Heart right ventricle (tissue), 16 donors: ENCODE results near the gene DNAH1. TPM values are rescaled to one million over a fixed set of nuclear protein-coding genes. Genes with fewer than 3 reads are reported as not detected.

Experiments
- ATAC-seq, 8 donors: fragments of 200-7000 bp; cut with Tn5 transposase; one replicate each; pipeline ENCODE4 v1.9.1; 2020; ENCODE audit warnings: mild to moderate bottlenecking in 8 of 8, moderate library complexity in 8 of 8, moderate number of reproducible peaks in 1 of 8
- DNase-seq, 2 donors: peaks; one replicate each; pipeline ENCODE4 v3.0.0-alpha.2; 2020
- H3K27ac ChIP-seq, 10 donors: fragments of 200-600 bp; sonication (generic) in 2 of 10; one replicate each; pipeline versions ENCODE4 v1.5.0 to v1.8.0; 2020 to 2022; ENCODE audit warnings: mild to moderate bottlenecking in 3 of 10
- H3K27me3 ChIP-seq, 7 donors: fragments of 200-600 bp; one replicate each; pipeline ENCODE4 v1.8.0; 2021 to 2022; ENCODE audit warnings: mild to moderate bottlenecking in 2 of 7
- H3K36me3 ChIP-seq, 9 donors: fragments of 200-600 bp; sonication (generic) in 1 of 9; one replicate each; pipeline versions ENCODE4 v1.5.0 to v1.8.0; 2020 to 2022; ENCODE audit warnings: mild to moderate bottlenecking in 2 of 9
- H3K4me1 ChIP-seq, 9 donors: fragments of 200-600 bp; sonication (generic) in 1 of 9; one replicate each; pipeline versions ENCODE4 v1.5.0 to v1.8.0; 2020 to 2022; ENCODE audit warnings: mild to moderate bottlenecking in 4 of 9
- H3K4me3 ChIP-seq, 10 donors: fragments of 200-600 bp; sonication (generic) in 2 of 10; one replicate each; pipeline versions ENCODE4 v1.5.0 to v1.8.0; 2020 to 2022; ENCODE audit warnings: mild to moderate bottlenecking in 7 of 10, moderate library complexity in 2 of 10
- H3K9me3 ChIP-seq, 11 donors: fragments of 200-600 bp in 10 of 11; sonication (generic) in 2 of 11; one replicate each; pipeline versions ENCODE4 v1.5.0 to v1.8.0; 2013 to 2022; ENCODE audit warnings: mild to moderate bottlenecking in 2 of 11, control low read depth in 1 of 11, moderate library complexity in 1 of 11
- WGBS, 2 donors: extraction: QIAGEN DNeasy Blood & Tissue Kit; methylation state at CpG; one replicate each; pipeline ENCODE4 v1.1.7; 2013; ENCODE audit warnings: inconsistent platforms in 1 of 2; 5-methylcytosine and 5-hydroxymethylcytosine counted together
- intact Hi-C, 10 donors: fragments of 100-400 bp; cut with DNase I; formaldehyde crosslinking; loops; one replicate each; pipeline versions ENCODE4 v1.11.1 to v1.14.2; 2022
- polyA plus RNA-seq, 2 donors: library from polyadenylated mRNA; stranded (reverse); fragments of 200-250 nt; gene quantifications; one replicate each; pipeline ENCODE4 v1.2.3, GENCODE V29; 2013
- total RNA-seq, 10 donors: library from RNA; stranded (reverse); fragmentation: NEBNext Ultra II Directional in 3 of 10; extraction: Animal tissue kit (Norgen Biotek cat#: 25700) in 3 of 10; gene quantifications; one replicate each; pipeline versions ENCODE4 v1.2.1 to v1.2.4, GENCODE V29; 2021 to 2023
- TF ChIP-seq, protein P1 (sequence below), 9 donors: fragments of 200-600 bp; sonication (generic) in 2 of 9; IDR thresholded peaks; one replicate each; pipeline versions ENCODE4 v1.5.0 to v1.8.0; 2021 to 2022; ENCODE audit warnings: antibody characterized with exemption in 9 of 9, mild to moderate bottlenecking in 5 of 9, moderate library complexity in 1 of 9
- donor health status: Arrhythmogenic right ventricular cardiomyopathy.
- donor health status: ischemic (EF 13 %, LVEDD 7.1; RV severe dilation, severe dysfunction).
- donor health status: healthy with polysubstance abuse.
- donor health status: DM: no; HTN: yes; CAD: no.
- donor health status: DM: no; HTN: no; CAD: no.
- donor health status: ischemic (EF 25% LVEDD 6.9; RV normal size, moderate dysfunction).
- donor health status: ischemic (EF 25% LVEDD 5.7; RV mildly dilated, moderate dysfunction).
- donor health status: healthy.
- donor health status: DM: yes; HTN: yes; CAD: no.
- donor health status: Ischemic cardiomyopathy.
- donor health status: ischemic (EF 35%, LVEDD 5.7; RV mildly dilated, moderate dysfunction).
- donor health status: nonischemic (EF 11% LVEDD 7.7; RV severe dilation, severe dysfunction).
- donor health status: DM: yes; HTN: yes; CAD: no.
- donor health status: PGD.
- donor health status: ischemic (EF 29% LVEDD 5.4; RV normal size, mild dysfunction).
- donor health status: nonischemic (EF 23%, LVEDD 6.1; RV moderate dilation, normal function).

The DNAH1 gene
- total and polyA plus RNA-seq, 12 donors, result 0.99 to 6.4 (median 2.8) TPM

DNA sequence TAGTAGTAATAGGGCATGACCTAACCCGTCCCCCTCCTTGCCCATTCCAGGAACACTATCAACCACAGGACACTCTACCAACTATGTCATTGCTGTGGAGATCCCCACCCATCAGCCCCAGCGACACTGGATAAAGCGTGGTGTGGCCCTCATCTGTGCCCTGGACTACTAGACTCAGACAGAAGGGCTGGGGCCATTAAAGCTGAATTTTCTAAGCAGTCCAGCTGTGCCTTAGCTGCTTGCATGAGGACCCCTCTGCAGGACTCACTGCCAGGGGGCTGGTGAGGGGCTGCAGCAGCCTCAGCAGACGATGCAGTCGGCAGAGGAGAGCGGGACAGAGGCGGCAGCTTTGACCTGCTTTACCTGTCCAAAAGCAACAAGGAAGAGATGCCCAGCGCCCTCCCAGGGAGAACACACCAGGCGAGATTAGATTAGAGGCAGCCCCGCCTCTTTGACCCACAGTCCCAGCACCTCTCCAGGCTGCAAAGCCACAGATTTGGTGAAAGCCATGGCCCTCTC is 84.2 kb downstream of the DNAH1 start:
- DNase-seq, result peak in 1 of 2 donors; percentile 48
- Histone ChIP-seq H3K9me3 (no peaks in the 10 kb centered on the region), H3K27me3 (no peaks in the 10 kb centered on the region), H3K36me3 (peaks cover 0 to 80% (median 37%) of the 10 kb centered on the region in 9 donors), H3K4me1 (peaks cover 0 to 17% (median 9%) of the 10 kb centered on the region in 9 donors), H3K4me3 (no peak overlapping the region), H3K27ac (peak overlapping the region in 4 of 10 donors; percentile 35 to 66 (median 48))
- ATAC-seq, result peak in 5 of 8 donors; percentile 58 to 88 (median 67)
- intact Hi-C loops, result no loop called here
- 78 to 82% methylated on average over 10 of the region's 10 CpGs for WGBS, 2 donors
- TF ChIP-seq, protein P1, sequence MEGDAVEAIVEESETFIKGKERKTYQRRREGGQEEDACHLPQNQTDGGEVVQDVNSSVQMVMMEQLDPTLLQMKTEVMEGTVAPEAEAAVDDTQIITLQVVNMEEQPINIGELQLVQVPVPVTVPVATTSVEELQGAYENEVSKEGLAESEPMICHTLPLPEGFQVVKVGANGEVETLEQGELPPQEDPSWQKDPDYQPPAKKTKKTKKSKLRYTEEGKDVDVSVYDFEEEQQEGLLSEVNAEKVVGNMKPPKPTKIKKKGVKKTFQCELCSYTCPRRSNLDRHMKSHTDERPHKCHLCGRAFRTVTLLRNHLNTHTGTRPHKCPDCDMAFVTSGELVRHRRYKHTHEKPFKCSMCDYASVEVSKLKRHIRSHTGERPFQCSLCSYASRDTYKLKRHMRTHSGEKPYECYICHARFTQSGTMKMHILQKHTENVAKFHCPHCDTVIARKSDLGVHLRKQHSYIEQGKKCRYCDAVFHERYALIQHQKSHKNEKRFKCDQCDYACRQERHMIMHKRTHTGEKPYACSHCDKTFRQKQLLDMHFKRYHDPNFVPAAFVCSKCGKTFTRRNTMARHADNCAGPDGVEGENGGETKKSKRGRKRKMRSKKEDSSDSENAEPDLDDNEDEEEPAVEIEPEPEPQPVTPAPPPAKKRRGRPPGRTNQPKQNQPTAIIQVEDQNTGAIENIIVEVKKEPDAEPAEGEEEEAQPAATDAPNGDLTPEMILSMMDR (IDR thresholded peaks at IDR 0.05), result no peak

DNA sequence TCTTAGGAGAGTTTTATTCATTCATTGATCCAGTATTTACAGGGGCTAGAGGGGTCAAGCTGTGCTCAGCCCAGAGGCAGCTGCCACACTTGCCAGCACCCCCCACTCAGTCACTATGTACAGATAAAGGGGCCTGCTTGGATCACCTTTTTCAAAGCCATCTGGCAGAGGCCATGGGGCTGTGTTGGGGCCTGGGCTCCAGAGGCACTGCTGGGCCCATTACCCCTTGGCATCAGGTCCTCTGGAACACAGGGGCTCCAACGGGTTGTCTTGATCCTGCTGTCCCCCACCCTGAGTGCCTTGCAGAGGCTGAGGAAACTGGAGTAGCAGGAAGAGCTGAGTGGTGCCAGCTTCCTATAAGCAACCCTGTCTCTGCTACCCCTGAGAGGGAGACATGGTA is 84.9 kb downstream of the DNAH1 start:
- Histone ChIP-seq H3K4me1 (peaks cover 0 to 17% (median 9%) of the 10 kb centered on the region in 9 donors), H3K9me3 (no peaks in the 10 kb centered on the region), H3K36me3 (peaks cover 0 to 84% (median 41%) of the 10 kb centered on the region in 9 donors), H3K27ac (peak overlapping the region in 3 of 10 donors; percentile 4 to 66 (median 9)), H3K4me3 (no peak overlapping the region), H3K27me3 (no peaks in the 10 kb centered on the region)
- intact Hi-C loops, result no loop called here
- WGBS, 2 donors, result 82 to 87% methylated on average over 1 of the region's 1 CpG
- DNase-seq (no peak), ATAC-seq (no peak)
- TF ChIP-seq, protein P1 (IDR thresholded peaks at IDR 0.05), result no peak

DNA sequence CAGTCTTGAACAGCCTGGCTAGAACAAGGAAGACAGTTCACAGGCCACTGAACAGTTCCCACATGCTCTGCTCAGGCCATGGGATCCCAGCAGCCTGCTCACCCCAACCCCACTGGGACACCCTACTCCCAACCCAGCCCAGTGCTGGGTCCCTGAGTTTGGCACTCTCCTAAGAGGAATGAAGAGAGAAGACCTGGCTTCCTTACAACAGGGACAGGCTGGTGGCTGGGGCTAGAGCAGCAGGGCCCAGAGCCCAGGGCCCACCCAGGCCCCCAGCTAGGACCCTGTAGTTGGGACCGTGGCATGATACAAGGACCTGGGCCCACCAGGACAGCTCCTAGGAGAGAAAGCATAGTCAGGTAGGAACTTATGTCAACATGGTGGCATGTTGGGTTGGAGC is 85.4 kb downstream of the DNAH1 start:
- TF ChIP-seq, protein P1 (IDR thresholded peaks at IDR 0.05), result no peak
- no peak overlapping the region for H3K4me3 ChIP-seq
- ATAC-seq, result no peak
- H3K27ac ChIP-seq, result no peak overlapping the region
- peaks cover 0 to 89% (median 46%) of the 10 kb centered on the region in 9 donors for H3K36me3 ChIP-seq
- H3K9me3 ChIP-seq, result no peaks in the 10 kb centered on the region
- peaks cover 0 to 17% (median 9%) of the 10 kb centered on the region in 9 donors for H3K4me1 ChIP-seq
- H3K27me3 ChIP-seq, result no peaks in the 10 kb centered on the region
- intact Hi-C loops, result no loop called here
- DNase-seq, result no peak
- WGBS, 2 donors, result 97 to 100% methylated on average over 1 of the region's 1 CpG

DNA sequence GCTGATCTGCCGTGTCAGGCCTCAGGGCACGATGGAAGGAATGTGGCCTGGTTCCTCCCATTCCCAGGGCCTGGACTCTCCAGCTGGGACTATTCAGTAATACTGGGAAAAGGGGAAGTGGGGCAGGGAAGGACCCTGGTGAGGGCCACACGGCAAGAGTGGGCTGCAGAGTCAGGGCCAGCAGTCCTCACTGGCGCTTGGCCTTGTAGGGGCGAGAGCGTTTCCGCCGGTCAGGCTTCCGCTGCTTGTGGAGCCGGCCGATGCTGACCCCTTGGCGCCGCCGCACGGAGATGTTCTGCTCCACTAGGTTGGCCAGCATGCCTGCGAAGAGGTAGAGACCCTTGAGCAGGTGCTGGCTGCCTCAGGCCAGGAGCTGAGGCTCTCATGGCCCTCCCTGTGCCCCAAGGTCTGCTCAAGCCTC is 86.0 kb downstream of the DNAH1 start:
- H3K9me3 ChIP-seq, result no peaks in the 10 kb centered on the region
- intact Hi-C loops, result no loop called here
- no peak for ATAC-seq
- WGBS, 2 donors, result 92 to 95% methylated on average over 16 of the region's 16 CpGs
- H3K27me3 ChIP-seq, result no peaks in the 10 kb centered on the region
- TF ChIP-seq, protein P1 (IDR thresholded peaks at IDR 0.05), result no peak
- peaks cover 0 to 92% (median 50%) of the 10 kb centered on the region in 9 donors for H3K36me3 ChIP-seq
- H3K27ac ChIP-seq, result no peak overlapping the region
- no peak for DNase-seq
- H3K4me3 ChIP-seq, result no peak overlapping the region
- H3K4me1 ChIP-seq, result peaks cover 0 to 17% (median 9%) of the 10 kb centered on the region in 9 donors
